ENCODE measurements around the gene EPHA6.
"Not testable (repeated sequence)": the region's sequence is repeated elsewhere in the genome, so short reads cannot be mapped to it uniquely, and the experiment has no call there.

EPHA6 gene

DNA sequence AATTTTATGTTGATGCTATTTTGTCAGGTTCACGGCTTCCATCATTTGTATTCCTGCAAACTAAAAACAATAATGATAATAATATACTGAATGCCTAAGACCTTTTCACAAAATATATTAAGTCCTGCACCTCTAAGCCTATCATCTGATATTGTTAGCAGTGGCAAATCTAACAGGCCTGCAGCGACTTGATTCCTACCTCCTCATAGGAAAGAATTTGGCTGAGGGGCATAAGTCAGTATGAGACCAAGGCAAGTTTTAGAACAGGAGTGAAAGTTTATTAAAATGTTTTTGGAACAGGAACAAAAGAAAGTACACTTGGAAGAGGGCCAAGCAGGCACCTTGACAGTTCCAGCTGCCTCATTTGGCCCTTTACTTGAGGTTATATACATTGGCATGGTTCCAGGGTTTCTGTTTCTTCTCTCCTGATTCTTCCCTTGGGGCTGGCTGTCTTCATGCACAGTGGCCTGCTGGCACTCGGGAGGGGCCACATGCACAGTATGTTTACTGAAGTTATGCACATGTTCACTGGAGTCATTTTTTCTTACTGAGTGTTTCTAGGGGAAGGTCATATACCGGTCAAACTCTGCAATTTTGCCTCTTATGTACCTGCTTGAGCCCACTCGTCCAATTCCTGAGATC is 418.1 kb downstream of the EPHA6 start:
- TF ChIP-seq ZNF274 (IDR thresholded peaks at IDR 0.05; ENCODE audit: low read depth, low read length): no peak
- no peak overlapping the region for H3K4me3 ChIP-seq (ENCODE audit: low read length)

DNA sequence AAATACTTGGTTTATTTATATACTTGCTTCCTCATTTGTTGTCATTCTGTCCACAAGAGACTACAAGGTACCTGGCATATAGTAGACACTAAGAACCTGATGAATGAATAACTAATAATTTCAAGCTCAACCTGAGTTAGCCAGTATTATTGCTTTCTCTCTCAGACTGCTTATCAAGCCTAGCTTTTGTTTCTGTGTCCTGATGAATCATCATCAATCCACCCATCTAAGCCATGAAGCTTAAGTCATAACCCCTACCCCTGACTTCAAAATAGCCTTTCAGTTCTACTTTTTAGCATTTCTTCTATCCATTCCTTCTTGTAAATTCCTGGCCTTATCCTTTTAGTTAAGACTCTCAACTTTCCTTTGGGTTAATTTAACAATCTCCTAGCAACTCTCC is 420.8 kb downstream of the EPHA6 start:
- TF ChIP-seq ZNF274 (IDR thresholded peaks at IDR 0.05; ENCODE audit: low read depth, low read length): no peak
- no peak overlapping the region for H3K4me3 ChIP-seq (ENCODE audit: low read length)

DNA sequence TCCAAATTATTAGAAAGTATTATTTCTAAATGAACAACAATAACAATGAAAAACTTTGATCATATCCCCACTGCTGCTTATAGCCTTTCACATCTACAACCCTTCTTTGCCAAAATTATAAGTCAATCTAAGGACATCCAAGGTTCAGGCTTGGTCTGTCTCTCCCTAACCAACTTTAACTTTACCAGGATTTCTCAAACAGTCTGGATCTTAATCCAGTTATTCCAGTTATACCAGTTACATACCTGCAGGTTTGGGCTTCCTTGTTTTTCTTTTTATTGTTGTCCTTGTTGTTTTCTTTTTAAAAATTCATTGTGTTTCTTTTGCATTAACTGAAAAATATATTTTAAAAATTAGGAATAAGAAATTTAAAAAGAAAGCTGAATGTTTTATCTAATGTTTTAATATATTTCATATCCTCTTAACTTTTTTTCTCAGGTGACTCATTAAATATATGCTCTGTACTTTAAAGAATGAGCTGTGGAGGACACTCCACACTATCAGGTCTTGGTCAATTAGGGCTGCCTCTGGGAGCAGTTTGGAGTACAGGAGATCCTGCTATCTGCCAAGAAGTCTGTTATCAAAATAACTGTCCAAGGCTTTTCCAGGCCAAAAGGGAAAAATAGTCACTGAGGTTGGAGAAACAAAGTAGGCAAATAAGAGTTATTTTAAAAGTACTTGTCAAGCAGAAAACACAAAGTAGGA is 421.4 kb downstream of the EPHA6 start:
- H3K4me3 ChIP-seq (ENCODE audit: low read length): no peak overlapping the region
- TF ChIP-seq ZNF274 (IDR thresholded peaks at IDR 0.05; ENCODE audit: low read depth, low read length): no peak

DNA sequence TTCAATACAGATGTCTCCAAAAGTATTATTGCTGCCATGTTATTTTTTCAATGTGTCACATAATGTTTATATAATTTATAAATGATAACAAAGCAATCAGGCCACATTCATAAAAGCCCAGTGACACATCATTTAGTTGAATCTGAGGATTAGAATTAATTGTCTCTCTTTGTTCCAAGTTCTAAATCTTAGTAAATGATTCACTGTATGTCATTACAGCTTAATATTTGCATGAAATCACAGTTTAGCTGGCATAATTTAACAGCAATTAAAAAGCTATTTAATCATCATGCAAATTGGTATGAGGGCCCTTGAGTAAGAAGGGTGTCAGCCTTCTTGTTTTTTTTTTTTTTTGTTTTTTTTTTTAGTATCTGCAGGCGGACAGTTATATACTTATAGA is 427.0 kb downstream of the EPHA6 start:
- H3K4me3 ChIP-seq (ENCODE audit: low read length): no peak overlapping the region
- TF ChIP-seq ZNF274 (IDR thresholded peaks at IDR 0.05; ENCODE audit: low read depth, low read length): no peak

DNA sequence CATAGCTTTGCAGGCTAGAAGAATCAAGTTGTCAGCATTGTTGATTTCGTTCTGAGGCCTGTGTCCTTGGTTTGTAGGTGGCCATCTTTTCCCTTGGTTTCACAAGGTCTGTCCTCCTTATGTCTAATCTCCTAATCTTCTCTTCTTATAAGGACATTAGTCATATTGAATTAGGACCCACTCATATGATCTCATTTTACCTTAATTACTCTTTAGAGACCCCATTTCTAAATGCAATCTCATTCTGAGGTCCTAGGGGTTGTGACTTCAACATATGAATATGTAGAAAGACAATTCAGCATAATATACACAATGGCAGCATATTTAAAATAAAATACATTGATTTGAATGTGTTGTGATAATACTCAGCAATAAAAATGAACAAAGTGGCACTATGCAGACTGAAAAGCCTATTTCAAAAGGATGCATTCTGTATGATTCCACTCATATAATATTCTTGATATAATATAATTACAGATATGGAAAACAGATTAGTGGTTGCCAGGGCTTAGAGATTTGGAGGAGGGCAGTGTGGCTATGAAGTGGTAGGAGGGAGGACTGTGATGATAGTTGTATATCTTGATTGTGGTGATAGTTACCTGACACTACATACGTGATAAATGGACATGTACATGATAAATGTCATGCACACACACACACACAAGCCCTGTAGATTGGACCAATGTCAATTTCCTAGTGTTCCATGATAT is 431.0 kb downstream of the EPHA6 start:
- H3K4me3 ChIP-seq (ENCODE audit: low read length): no peak overlapping the region
- no peak for TF ChIP-seq ZNF274 (IDR thresholded peaks at IDR 0.05; ENCODE audit: low read depth, low read length)

DNA sequence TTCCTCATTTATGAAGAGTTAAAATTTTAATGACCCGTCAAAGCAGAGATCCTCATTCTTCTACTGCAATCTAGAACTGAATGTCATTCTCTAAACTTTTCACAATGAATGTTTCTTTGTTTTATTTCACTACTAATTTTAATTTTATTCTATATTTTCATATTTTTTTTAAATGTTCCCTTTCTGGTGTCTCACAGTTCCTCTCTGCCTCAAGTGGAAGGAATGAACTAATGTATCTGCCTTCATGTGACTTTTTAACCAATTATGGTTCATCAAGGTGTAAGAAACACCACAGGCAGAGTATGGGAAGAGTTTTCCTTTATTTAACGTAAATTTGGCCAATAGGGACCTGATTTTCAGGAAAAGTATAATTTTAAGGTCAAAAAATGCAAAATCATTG is 441.7 kb downstream of the EPHA6 start:
- no peak overlapping the region for H3K4me3 ChIP-seq (ENCODE audit: low read length)
- no peak for TF ChIP-seq ZNF274 (IDR thresholded peaks at IDR 0.05; ENCODE audit: low read depth, low read length)

DNA sequence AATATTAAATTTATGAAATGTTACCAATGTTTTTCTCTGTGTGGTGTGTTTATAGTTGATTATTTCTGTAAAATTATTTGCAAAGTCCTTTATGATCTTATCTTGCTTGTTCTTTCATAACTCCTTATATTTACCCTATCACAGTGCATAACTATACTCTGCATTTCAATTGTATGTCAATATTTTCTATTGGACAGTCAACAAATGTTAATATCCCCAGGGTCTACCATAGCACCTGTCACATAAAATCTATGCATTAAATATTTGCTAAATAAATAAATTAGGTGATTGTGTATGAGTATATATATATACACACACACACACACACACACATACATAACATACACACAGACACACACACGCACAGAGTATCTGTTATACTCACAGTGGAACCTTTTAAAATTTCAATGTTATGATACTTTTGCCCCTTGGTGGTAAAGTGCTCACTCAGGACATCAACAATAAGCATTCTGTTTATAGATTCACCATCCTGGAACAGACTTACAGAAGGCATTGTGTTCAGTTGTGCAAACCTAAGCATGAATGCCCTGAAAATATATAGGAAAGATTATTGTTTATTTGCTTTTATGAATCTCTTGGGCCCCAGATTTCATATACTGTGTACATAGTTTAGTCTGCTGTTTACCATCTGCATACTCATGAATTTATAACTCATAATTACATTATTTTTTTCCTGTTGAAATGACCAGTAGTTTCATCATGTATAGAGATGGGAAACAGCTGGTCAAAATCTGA is 443.7 kb downstream of the EPHA6 start:
- no peak overlapping the region for H3K4me3 ChIP-seq (ENCODE audit: low read length)
- TF ChIP-seq ZNF274 (IDR thresholded peaks at IDR 0.05; ENCODE audit: low read depth, low read length): no peak

DNA sequence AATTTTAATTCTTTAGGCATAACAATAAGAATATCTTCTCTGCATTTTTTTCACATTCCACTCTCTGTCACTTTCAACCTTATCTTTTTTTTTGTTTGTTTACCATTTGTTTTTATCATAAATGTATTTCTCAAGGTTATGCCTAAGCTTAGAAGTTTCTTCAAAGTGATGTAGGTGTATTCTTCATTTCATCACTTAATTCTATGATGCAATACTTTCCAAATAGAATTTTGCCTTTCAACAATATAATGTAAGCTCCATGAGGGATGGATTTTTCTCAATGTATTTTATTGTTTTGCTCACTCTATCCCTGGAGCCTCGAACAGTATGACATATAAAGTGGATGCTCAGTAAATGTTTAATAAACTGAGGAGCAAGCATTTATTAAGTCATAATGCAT is 444.9 kb downstream of the EPHA6 start:
- H3K4me3 ChIP-seq (ENCODE audit: low read length): no peak overlapping the region
- no peak for TF ChIP-seq ZNF274 (IDR thresholded peaks at IDR 0.05; ENCODE audit: low read depth, low read length)

DNA sequence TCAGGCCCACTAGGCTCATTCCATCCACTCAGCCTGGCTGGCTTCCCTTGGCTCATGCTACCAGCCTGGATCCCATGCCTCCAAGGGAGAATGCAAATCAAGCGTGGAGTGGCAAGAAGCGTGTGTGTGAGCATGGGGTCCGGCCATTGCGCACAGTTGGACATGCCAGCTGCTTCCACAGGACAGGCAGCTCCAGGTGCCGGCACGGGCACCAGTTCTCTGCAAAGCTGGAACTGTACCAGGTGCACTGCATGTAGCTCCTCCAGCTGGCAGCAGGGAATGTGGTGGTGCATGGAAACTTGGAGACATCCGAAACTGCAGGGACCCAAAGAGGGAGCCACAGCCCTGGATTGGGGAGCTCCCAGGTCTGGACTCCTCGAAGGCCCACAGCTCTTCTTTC is 449.8 kb downstream of the EPHA6 start:
- no peak overlapping the region for H3K4me3 ChIP-seq (ENCODE audit: low read length)
- no peak for TF ChIP-seq ZNF274 (IDR thresholded peaks at IDR 0.05; ENCODE audit: low read depth, low read length)

DNA sequence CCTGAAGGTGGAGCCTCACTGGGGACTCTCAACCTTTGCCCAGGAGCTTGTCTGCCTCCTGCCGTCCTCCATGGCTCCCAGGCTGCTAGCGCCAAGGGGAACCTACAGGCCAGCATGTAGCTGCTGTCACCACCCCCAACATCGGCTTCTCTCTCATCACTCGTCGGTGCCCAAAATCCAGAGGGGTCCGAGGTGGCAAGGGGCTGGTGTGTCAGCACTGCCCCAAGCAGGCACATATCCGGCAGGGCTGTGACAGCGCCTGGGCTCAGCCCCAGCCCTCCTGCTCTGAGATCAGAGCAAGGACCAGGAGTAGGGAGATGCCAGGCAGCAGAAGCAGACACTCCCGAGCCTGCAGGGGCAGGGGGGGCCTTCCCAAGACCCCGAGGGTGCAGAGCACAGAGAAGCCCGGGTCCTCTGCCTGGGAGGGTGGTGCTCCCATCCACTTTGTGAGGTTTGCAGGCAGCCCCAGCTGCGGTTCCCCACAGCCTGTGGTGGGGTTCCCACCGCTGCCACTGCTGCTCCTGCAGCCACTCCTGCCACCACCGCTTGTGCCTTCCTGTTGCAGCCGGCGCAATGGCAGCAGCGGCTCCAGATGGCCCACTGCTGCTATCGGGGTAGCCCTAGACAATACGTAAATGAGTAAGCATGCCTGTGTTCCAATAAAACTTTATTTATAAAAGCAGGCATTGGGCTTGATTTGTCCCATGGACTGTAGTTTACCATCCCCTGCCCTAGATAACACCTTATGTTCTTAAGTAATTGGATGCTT is 451.0 kb downstream of the EPHA6 start:
- TF ChIP-seq ZNF274 (IDR thresholded peaks at IDR 0.05; ENCODE audit: low read depth, low read length): no peak
- H3K4me3 ChIP-seq (ENCODE audit: low read length): no peak overlapping the region

DNA sequence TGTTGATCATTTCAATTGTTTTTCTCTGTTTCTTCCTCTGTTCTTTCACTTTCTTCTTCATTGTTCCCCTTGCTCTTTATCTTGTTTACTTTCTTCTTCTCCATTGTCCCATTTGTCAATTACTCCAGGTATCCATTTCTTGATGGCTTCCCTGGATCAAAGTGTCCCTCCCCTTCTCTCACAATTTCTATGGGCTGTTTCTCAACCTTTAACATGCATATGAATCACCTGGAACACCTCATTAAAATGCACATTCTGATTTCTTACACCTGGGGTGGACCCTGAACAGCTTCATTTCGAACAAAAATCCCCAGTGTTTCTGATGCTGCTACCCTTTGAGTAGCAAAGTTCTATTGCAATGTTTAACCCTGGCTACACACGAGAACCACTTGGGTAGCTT is 454.8 kb downstream of the EPHA6 start:
- no peak for TF ChIP-seq ZNF274 (IDR thresholded peaks at IDR 0.05; ENCODE audit: low read depth, low read length)
- no peak overlapping the region for H3K4me3 ChIP-seq (ENCODE audit: low read length)

DNA sequence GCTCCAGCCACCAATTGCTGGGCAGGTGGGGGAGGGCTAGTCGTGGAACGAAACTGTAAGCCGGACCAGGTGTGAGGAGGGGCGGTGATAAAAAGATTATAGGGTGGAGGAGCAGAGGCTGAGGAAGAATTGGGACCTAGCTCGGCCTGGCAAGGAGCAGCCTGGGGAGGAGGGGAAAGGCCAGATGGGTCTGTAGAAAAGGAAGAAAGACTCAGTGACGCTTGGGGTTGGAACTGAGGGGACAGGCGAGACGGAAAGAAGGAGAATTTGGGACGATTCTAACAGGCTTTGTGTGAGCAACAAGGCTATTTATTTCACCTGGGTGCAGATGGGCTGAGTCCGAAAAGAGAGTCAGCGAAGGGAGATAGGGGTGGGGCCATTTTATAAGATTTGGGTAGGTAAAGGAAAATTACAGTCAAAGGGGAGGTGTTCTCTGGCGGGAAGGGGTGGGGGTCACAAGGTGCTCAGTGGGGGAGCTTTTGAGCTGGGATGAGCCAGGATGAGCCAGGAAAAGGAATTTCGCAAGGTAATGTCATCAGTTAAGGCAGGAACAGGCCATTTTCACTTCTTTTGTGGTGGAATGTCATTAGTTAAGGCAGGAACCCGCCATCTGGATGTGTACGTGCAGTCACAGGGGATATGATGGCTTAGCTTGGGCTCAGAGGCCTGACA is 462.6 kb downstream of the EPHA6 start:
- H3K4me3 ChIP-seq (ENCODE audit: low read length): not testable (repeated sequence)

DNA sequence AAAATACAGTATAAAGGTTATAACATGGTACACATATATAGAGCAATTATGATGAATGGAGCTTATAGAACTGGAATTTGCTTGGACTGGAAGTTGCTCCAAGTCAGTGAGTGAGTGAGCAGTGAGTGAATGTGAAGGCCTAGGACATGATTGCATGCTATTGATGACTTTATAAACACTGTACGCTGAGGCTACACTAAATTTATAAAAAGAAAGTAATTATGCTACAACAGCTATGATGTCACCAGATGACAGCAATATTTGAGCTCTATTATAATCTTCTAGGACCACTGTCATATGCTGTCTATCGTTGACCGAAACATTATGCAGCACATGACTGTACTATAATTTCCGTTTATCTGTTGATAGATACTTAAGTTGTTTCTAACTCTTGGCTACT is 463.3 kb downstream of the EPHA6 start:
- H3K4me3 ChIP-seq (ENCODE audit: low read length): no peak overlapping the region
- no peak for TF ChIP-seq ZNF274 (IDR thresholded peaks at IDR 0.05; ENCODE audit: low read depth, low read length)

Measured in GM08714 (cell line).